Transverse colon (tissue), 4 donors: Measurements from ENCODE around the gene CCDC33. TPM values are rescaled to one million over a fixed set of nuclear protein-coding genes. Genes with fewer than 3 reads are reported as not detected.

Experiments used
- DNase-seq: peaks from one replicate; pipeline ENCODE4 v3.0.0-alpha.2; 2019
- H3K27ac ChIP-seq, 4 donors: fragments of 200-600 bp; sonication (generic); 2 replicates each; pipeline ENCODE4 v1.5.1; 2016 to 2018; ENCODE audit warnings: inconsistent platforms in 4 of 4
- H3K27me3 ChIP-seq: fragments of 200-600 bp; sonication (generic); 2 replicates; pipeline ENCODE4 v1.5.1; 2017; ENCODE audit warnings: inconsistent platforms
- H3K36me3 ChIP-seq, 4 donors: fragments of 200-600 bp; sonication (generic); 2 replicates each; pipeline ENCODE4 v1.5.1; 2017 to 2019; ENCODE audit warnings: inconsistent platforms in 4 of 4
- H3K4me1 ChIP-seq, 4 donors: fragments of 200-600 bp; sonication (generic); 2 replicates each; pipeline ENCODE4 v1.5.1; 2017 to 2020; ENCODE audit warnings: inconsistent platforms in 4 of 4
- H3K4me3 ChIP-seq, 4 donors: fragments of 200-600 bp; sonication (generic); 1 replicate in 1 of 4; 2 replicates in 3 of 4; pipeline versions ENCODE4 v1.5.1 to v1.6.1; 2017 to 2019; ENCODE audit warnings: inconsistent platforms in 4 of 4
- H3K9me3 ChIP-seq, 2 donors: fragments of 200-600 bp; sonication (generic); 2 replicates each; pipeline ENCODE4 v1.5.1; 2017 to 2019; ENCODE audit warnings: inconsistent platforms in 2 of 2
- CTCF ChIP-seq, 5 experiments: fragments of 200-600 bp in 3 of 5; fragments of 450-650 bp in 2 of 5; sonication (generic) in 3 of 5; IDR thresholded peaks; 1 replicate in 2 of 5; 2 replicates in 3 of 5; pipeline ENCODE4 v1.5.1; 2016 to 2017; ENCODE audit warnings: antibody characterized with exemption in 5 of 5, inconsistent platforms in 3 of 5, mild to moderate bottlenecking in 2 of 5, moderate library complexity in 1 of 5
- EP300 ChIP-seq: sonication (generic); formaldehyde crosslinking; IDR thresholded peaks from one replicate; pipeline ENCODE4 v1.6.1; 2017; ENCODE audit warnings: antibody characterized with exemption, low read depth
- POLR2A ChIP-seq: fragments of 450-650 bp; IDR thresholded peaks from one replicate; pipeline ENCODE4 v1.6.1; 2016; ENCODE audit warnings: antibody characterized with exemption, mild to moderate bottlenecking, moderate library complexity
- POLR2AphosphoS5 ChIP-seq, 3 donors: sonication (generic); formaldehyde crosslinking; IDR thresholded peaks; one replicate each; pipeline ENCODE4 v1.6.1; 2016; ENCODE audit warnings: antibody characterized with exemption in 3 of 3
- WGBS, 2 donors: methylation state at CpG; one replicate each; pipeline ENCODE4 v1.1.5; 2018; ENCODE audit warnings: low coverage in 1 of 2; 5-methylcytosine and 5-hydroxymethylcytosine counted together
- in situ Hi-C, 4 donors: fragments of 200-750 bp; cut with MboI; loops; one replicate each; pipeline versions ENCODE4 v1.15.0 to v1.15.1; 2017; ENCODE audit warnings: low sequenced_read_pairs in 3 of 4, low pct_ligation_motif_present in 1 of 4, low pct_unique_long_range_greater_than_20kb in 1 of 4
- intact Hi-C: fragments of 100-400 bp; cut with DNase I; formaldehyde crosslinking; loops from one replicate; pipeline ENCODE4 v1.15.1; 2023; ENCODE audit warnings: low total_unique reads
- total RNA-seq, 4 donors: library from RNA; depleted of rRNA; stranded (reverse); fragments of >200 nt; gene quantifications; one replicate each; pipeline ENCODE4 v1.1.0, GENCODE V29; 2016

The CCDC33 gene
- total RNA-seq, 4 donors from 2014 or later = 0.16 TPM; not detected in 3

- no peaks in the 10 kb centered on the region for H3K4me1 ChIP-seq
- intact Hi-C loops (no loop called here), in situ Hi-C loops (loop anchor here (5.0 to 25.0 kb wide), 6 partner anchors 171 to 371 kb away; partner anchors contain the start of genes ISLR2 (in 1 of the 4) and LOXL1 (in 1 of the 4))
- H3K36me3 ChIP-seq = no peaks in the 10 kb centered on the region
- 4 to 18% methylated on average over 3 to 18 of the region's 19 CpGs for WGBS, 2 donors
- peak; percentile 45 for DNase-seq
- no peak overlapping the region for H3K4me3 ChIP-seq
- H3K27me3 ChIP-seq = peaks cover 58% of the 10 kb centered on the region
- H3K9me3 ChIP-seq = no peaks in the 10 kb centered on the region
- no peak overlapping the region for H3K27ac ChIP-seq
- TF ChIP-seq POLR2A (no peak), EP300 (no peak), POLR2AphosphoS5 (IDR thresholded peaks at IDR 0.05) (no peak), CTCF (IDR thresholded peaks at IDR 0.05) (peak; percentile 29 to 61 (median 50))
These were observed 72.0 kb downstream of the CCDC33 start for GRCh38 chr15:74307827-74308811.

- no peak for TF ChIP-seq EP300
- no peak for TF ChIP-seq POLR2AphosphoS5 (IDR thresholded peaks at IDR 0.05)
- TF ChIP-seq CTCF (IDR thresholded peaks at IDR 0.05) = peak in 2 of 5 experiments; percentile 14 to 19
- intact Hi-C loops = loop anchor here (1.0 kb wide), 1 partner anchor 186 kb away; no protein-coding TSS in a partner anchor
- H3K36me3 ChIP-seq = no peaks in the 10 kb centered on the region
- H3K4me1 ChIP-seq = no peaks in the 10 kb centered on the region
- H3K27me3 ChIP-seq = peaks cover 30% of the 10 kb centered on the region
- no peak overlapping the region for H3K27ac ChIP-seq
- H3K9me3 ChIP-seq = no peaks in the 10 kb centered on the region
- no peak for DNase-seq
- in situ Hi-C loops = loop anchor here in 2 of 4 donors (25.0 kb wide), 3 partner anchors 175 to 375 kb away; partner anchors contain the start of genes ISLR2 (in 1 of the 2) and LOXL1 (in 1 of the 2)
- H3K4me3 ChIP-seq = no peak overlapping the region
- WGBS, 2 donors = 27 to 49% methylated on average over 3 to 13 of the region's 13 CpGs
These were observed 75.8 kb downstream of the CCDC33 start for GRCh38 chr15:74311734-74312444.

GRCh38 chr15:74312445-74313007 is 76.4 kb downstream of the CCDC33 start:
- no peak for TF ChIP-seq POLR2AphosphoS5 (IDR thresholded peaks at IDR 0.05)
- no peak for TF ChIP-seq POLR2A
- no peak for TF ChIP-seq EP300
- TF ChIP-seq CTCF (IDR thresholded peaks at IDR 0.05) = no peak
- H3K9me3 ChIP-seq = no peaks in the 10 kb centered on the region
- WGBS, 2 donors = 58 to 62% methylated on average over 5 to 9 of the region's 9 CpGs
- DNase-seq = no peak
- no peak overlapping the region for H3K4me3 ChIP-seq
- peaks cover 24% of the 10 kb centered on the region for H3K27me3 ChIP-seq
- intact Hi-C loops = no loop called here
- H3K27ac ChIP-seq = no peak overlapping the region
- in situ Hi-C loops = loop anchor here in 2 of 4 donors (25.0 kb wide), 3 partner anchors 175 to 375 kb away; partner anchors contain the start of genes ISLR2 (in 1 of the 2) and LOXL1 (in 1 of the 2)
- no peaks in the 10 kb centered on the region for H3K36me3 ChIP-seq
- peaks cover 0 to 4% (median 0%) of the 10 kb centered on the region in 4 donors for H3K4me1 ChIP-seq
